Spinal cord (tissue), 10 donors: ENCODE measurements around the gene MACROD2. TPM values are rescaled to one million over a fixed set of nuclear protein-coding genes. Genes with fewer than 3 reads are reported as not detected.
A peak's percentile ranks its signal among the peaks of the same experiment; 100 is the strongest.

ENCODE experiments used
- DNase-seq, 6 donors: peaks; one replicate each; pipeline versions ENCODE4 v3.0.0 to v3.0.0-alpha.2; 2013 to 2015; ENCODE audit warnings: low spot score in 6 of 6, low read depth in 4 of 6
- H3K27ac ChIP-seq: one replicate; pipeline ENCODE4 v1.5.1; 2013; ENCODE audit warnings: low read depth, low read length, control low read depth
- H3K27me3 ChIP-seq: one replicate; pipeline ENCODE4 v1.6.1; 2013; ENCODE audit warnings: low read length; ENCODE audit not compliant: control insufficient read depth, insufficient read depth
- H3K36me3 ChIP-seq: one replicate; pipeline ENCODE4 v1.6.1; 2013; ENCODE audit warnings: low read length; ENCODE audit not compliant: control insufficient read depth, insufficient read depth
- H3K4me1 ChIP-seq: one replicate; pipeline ENCODE4 v1.6.1; 2013; ENCODE audit warnings: low read length; ENCODE audit not compliant: control insufficient read depth, insufficient read depth
- H3K4me3 ChIP-seq: one replicate; pipeline ENCODE4 v1.5.1; 2013; ENCODE audit warnings: low read depth, low read length, control low read depth
- H3K9me3 ChIP-seq: one replicate; pipeline ENCODE4 v1.6.1; 2013; ENCODE audit warnings: low read length; ENCODE audit not compliant: control insufficient read depth, insufficient read depth
- WGBS: methylation state at CpG from one replicate; pipeline ENCODE4 v1.1.5; 2013; ENCODE audit warnings: missing lambda C conversion rate; ENCODE audit not compliant: insufficient coverage; 5-methylcytosine and 5-hydroxymethylcytosine counted together
- polyA plus RNA-seq, 2 donors: library from polyadenylated mRNA; unstranded; fragments of 120-200 nt; gene quantifications; one replicate each; pipeline ENCODE4 v1.2.1, GENCODE V29; 2013; ENCODE audit not compliant: insufficient read length in 2 of 2
- total RNA-seq, 2 donors: library from RNA; depleted of rRNA in 1 of 2; stranded (reverse); fragments of 120-200 nt in 1 of 2; fragments of >200 nt in 1 of 2; gene quantifications; one replicate each; pipeline versions ENCODE4 v1.2.3 to v1.2.4, GENCODE V29; 2013 to 2014
- donor health status: healthy.

Gene MACROD2
- total and polyA plus RNA-seq, 4 donors, result 16.2 to 34.0 (median 23.6) TPM

DNA sequence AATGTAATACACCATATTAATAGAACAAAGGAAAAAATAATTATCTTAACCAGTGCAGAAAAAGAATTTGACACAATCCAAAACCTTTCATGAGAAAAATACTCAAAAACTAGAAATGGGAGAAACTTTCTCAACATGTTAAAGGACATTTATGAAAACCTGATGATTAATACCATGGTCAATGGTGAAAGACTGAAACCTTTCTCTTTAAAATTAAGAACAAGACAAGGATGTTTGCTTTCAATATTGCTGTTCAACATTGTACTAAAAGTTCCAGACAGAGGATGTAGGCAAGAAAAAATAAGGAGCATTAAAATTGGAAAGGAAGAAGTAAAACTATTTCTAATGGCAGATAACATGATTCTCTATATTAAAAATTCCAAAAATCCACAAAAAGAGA lies 1323.4 kb downstream of the MACROD2 start:
- Histone ChIP-seq H3K27ac (no peak overlapping the region), H3K4me3 (no peak overlapping the region), H3K27me3 (no peaks in the 10 kb centered on the region), H3K36me3 (no peaks in the 10 kb centered on the region), H3K9me3 (peaks cover 7% of the 10 kb centered on the region), H3K4me1 (no peaks in the 10 kb centered on the region)
- no peak for DNase-seq

DNA sequence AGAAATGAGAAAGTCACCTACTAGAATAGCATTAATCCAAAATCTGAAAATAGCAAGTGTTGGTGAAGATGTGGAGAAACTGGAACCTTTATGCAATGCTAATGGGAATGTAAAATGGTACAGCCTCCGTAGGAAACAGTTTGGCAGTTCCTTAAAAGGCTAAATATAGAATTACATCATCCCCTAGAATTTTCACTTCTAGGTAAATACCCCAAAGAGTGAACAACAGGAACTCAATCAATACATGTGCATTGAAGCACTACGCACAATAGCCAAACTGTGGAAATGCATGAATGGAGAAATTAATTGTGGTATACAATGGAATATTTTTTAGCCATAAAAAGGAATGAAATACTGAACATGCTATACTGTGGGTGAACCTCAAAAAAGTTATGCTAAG lies 1324.1 kb downstream of the MACROD2 start:
- Histone ChIP-seq H3K4me1 (no peaks in the 10 kb centered on the region), H3K27me3 (no peaks in the 10 kb centered on the region), H3K9me3 (peaks cover 7% of the 10 kb centered on the region), H3K27ac (no peak overlapping the region), H3K36me3 (no peaks in the 10 kb centered on the region), H3K4me3 (no peak overlapping the region)
- WGBS, result no CpG with 5 or more reads among the region's 2 CpGs
- no peak for DNase-seq

DNA sequence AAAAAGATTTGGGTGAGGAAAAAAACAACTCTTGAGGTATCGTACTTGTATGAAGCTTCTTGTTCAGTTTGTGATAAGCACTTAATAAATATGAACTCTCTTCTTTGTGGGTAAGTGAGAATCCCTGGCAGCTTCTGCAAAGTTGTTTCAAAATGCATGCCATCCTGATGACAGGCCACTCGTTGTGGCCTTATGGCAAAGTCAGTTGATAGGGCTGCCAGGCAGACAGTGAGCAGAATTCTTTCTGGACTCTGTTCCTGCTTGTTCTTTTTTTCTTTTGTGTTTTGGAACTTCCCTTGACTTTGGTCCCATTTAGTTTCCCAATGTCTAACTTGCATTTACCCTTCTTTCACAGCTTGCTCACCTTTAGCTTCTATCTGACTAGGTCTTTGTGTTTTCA lies 1325.6 kb downstream of the MACROD2 start:
- no peak overlapping the region for H3K27ac ChIP-seq
- no peak overlapping the region for H3K4me3 ChIP-seq
- 75% methylated on average over 2 of the region's 2 CpGs for WGBS
- no peak for DNase-seq
- no peaks in the 10 kb centered on the region for H3K4me1 ChIP-seq
- H3K36me3 ChIP-seq, result no peaks in the 10 kb centered on the region
- peaks cover 4% of the 10 kb centered on the region for H3K9me3 ChIP-seq
- H3K27me3 ChIP-seq, result no peaks in the 10 kb centered on the region

DNA sequence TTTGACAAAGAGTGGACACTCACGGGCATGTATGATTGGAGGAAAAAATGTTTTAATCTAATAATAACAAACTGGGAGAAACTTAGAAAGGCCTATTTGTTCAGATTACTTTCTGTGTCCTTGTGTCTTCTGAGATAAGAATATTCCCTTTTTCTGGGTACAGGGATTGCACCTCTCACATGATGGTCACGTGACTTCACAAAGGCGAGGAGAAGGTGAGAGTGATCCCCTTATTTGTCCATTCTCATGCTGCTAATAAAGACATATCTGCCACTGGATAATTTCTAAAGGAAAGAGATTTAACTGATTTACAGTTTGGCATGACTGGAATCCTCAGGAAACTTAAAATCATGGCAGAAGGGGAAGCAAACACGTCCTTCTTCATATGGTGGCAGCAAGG lies 1331.8 kb downstream of the MACROD2 start:
- Histone ChIP-seq H3K4me3 (no peak overlapping the region), H3K4me1 (no peaks in the 10 kb centered on the region), H3K9me3 (no peaks in the 10 kb centered on the region), H3K27me3 (no peaks in the 10 kb centered on the region), H3K36me3 (no peaks in the 10 kb centered on the region), H3K27ac (no peak overlapping the region)
- no peak for DNase-seq
- 100% methylated on average over 2 of the region's 4 CpGs for WGBS

DNA sequence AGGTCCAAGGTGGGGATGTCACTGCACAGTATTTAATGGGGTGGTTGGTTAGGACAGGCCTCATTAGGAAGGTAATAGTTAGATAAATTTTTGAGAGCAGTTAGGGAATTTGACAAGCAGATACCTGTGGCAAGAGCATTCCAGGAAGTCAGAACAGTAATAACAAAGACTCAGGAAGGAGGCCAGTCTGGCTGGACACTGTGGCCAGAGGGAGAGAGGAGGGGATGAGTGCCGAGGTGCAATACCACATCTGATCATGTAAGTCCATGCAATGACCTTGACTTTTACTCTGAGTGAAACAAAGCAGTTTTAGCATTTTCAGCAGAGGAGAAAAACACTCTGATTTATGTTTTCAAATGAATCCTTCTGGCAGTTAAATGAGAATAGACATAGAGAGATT lies 1332.8 kb downstream of the MACROD2 start:
- H3K36me3 ChIP-seq, result no peaks in the 10 kb centered on the region
- WGBS, result 50% methylated on average over 1 of the region's 1 CpG
- no peaks in the 10 kb centered on the region for H3K4me1 ChIP-seq
- no peaks in the 10 kb centered on the region for H3K9me3 ChIP-seq
- no peak overlapping the region for H3K27ac ChIP-seq
- no peak for DNase-seq
- H3K4me3 ChIP-seq, result no peak overlapping the region
- H3K27me3 ChIP-seq, result no peaks in the 10 kb centered on the region

DNA sequence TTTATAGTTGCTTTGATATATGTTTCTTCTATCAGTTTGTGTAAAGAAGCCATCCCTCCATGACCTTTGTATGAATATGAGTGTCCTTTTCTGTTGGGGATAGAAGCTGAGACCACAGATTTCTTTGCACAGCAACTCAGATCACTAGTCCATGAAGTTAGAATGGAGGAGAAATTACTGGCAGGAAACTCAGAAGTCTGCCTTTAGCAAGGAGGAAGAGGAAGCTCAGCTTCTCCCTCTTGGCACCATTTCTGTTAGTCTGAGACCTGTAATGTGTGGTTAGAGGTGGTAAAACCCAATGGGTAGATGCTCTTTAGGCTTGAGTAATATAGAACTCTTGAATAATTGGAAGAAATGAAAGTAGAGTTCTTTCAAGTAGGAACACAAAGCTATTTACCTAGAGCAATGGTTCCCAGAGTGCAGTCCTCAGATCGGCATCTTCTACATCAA lies 1337.4 kb downstream of the MACROD2 start:
- H3K4me3 ChIP-seq, result no peak overlapping the region
- H3K9me3 ChIP-seq, result no peaks in the 10 kb centered on the region
- no peaks in the 10 kb centered on the region for H3K36me3 ChIP-seq
- H3K27ac ChIP-seq, result no peak overlapping the region
- H3K4me1 ChIP-seq, result no peaks in the 10 kb centered on the region
- no peaks in the 10 kb centered on the region for H3K27me3 ChIP-seq
- no CpG with 5 or more reads among the region's 1 CpG for WGBS
- DNase-seq, result no peak

DNA sequence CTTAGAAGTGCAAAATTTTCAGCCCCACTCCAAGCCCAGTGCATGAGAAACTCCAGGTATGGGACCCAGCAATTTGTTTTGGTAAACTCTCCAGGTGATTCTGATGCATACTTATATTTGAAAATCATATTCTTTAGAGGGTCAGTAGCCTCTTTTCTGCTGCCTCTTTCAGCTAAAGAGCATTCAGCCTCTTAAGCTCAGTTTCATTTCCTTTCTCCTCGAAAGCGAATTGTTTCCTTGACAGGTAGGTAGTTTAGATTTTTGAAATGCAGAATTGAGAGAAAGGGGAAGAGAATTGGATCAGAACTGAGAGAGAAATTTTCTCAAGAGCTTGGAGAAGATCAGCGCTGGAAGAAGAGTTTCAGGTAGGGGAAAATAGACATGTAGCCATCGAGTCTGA lies 1337.9 kb downstream of the MACROD2 start:
- WGBS, result 96% methylated on average over 3 of the region's 4 CpGs
- no peak for DNase-seq

DNA sequence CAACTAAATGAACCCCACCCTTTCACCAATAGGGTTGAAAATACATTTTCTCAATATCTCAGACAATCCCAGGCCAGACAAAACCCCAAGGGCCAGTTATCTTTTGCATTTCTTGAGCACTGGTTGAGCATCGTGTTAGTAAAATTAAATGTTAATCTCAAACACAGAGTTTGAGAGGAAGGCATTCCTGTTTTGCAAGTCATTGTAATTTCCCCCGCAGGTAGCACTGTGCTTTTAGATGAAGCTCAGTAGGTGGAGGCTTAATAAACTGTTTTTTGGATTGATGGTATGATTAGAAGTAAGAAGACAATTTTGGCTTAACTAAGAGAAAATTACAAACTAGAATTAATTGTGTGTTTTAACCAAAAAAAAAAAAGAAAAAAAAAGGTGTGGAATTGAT lies 1340.7 kb downstream of the MACROD2 start:
- H3K4me3 ChIP-seq, result no peak overlapping the region
- no peaks in the 10 kb centered on the region for H3K4me1 ChIP-seq
- no peaks in the 10 kb centered on the region for H3K9me3 ChIP-seq
- no peaks in the 10 kb centered on the region for H3K36me3 ChIP-seq
- H3K27me3 ChIP-seq, result no peaks in the 10 kb centered on the region
- WGBS, result no CpG with 5 or more reads among the region's 2 CpGs
- H3K27ac ChIP-seq, result no peak overlapping the region
- peak in 1 of 6 donors; percentile 14 for DNase-seq

More for the DNA sequence above, 1337.9 kb downstream of the MACROD2 start:
- Histone ChIP-seq H3K4me3 (no peak overlapping the region), H3K27ac (no peak overlapping the region), H3K36me3 (no peaks in the 10 kb centered on the region), H3K4me1 (no peaks in the 10 kb centered on the region), H3K27me3 (no peaks in the 10 kb centered on the region), H3K9me3 (no peaks in the 10 kb centered on the region)

DNA sequence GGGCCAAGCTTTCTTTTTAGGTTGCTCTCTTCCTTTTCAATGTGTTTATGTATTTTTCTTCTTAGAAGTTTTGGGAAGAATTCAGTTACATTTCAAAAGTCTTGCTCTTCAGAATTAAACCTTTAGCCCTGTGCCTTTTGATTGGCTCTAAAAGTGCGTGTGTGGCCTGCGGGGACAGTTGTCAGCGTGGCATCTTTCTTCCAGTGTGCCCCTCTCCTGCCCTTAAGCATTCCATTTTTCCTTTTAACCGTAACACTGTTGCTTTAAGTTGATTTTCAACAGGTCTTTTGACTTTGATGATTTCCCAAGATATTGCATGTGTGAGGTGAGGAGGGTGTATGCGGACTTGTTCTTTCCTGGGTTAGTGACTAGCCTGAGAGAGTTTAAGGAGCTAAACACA lies 1341.2 kb downstream of the MACROD2 start:
- Histone ChIP-seq H3K27ac (no peak overlapping the region), H3K4me3 (no peak overlapping the region), H3K36me3 (no peaks in the 10 kb centered on the region), H3K27me3 (no peaks in the 10 kb centered on the region), H3K9me3 (no peaks in the 10 kb centered on the region), H3K4me1 (no peaks in the 10 kb centered on the region)
- 100% methylated on average over 2 of the region's 5 CpGs for WGBS
- DNase-seq, result no peak

DNA sequence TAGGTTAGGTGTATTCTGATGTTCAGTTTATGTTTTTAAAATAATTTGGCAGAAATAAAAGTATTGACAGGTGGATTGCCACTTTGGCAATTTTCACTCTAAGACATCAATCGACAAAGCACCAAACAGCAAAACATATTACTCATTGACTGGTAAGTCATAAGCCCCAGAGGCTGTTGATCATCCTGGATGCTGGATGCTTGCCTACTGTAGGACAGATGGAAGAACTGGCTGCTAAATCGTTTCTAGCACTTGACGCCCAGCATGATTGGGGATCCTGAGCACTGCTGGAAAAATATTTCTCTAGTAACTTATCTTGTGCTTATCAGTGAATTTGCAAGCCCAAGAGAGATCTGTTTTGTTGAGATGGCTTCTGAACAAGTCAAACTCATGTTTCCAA lies 1343.9 kb downstream of the MACROD2 start:
- peak in 2 of 6 donors; percentile 48 to 83 for DNase-seq
- Histone ChIP-seq H3K27me3 (no peaks in the 10 kb centered on the region), H3K27ac (no peak overlapping the region), H3K4me1 (no peaks in the 10 kb centered on the region), H3K4me3 (no peak overlapping the region), H3K9me3 (no peaks in the 10 kb centered on the region), H3K36me3 (no peaks in the 10 kb centered on the region)
- WGBS, result 33% methylated on average over 1 of the region's 3 CpGs
